Activated gamma-delta T cell (primary cell): Measurements from ENCODE around the gene NEDD4L.

ENCODE experiments used
- DNase-seq: peaks from one replicate; lab custom pipeline; 2025; lab: John Stamatoyannopoulos, UW

Gene NEDD4L

GRCh38 chr18:58316396-58317342, 272.6 kb downstream of the NEDD4L start:
- no peak for DNase-seq

- no peak for DNase-seq
Measured at GRCh38 chr18:58319719-58320118, 275.7 kb downstream of the NEDD4L start.

DNA sequence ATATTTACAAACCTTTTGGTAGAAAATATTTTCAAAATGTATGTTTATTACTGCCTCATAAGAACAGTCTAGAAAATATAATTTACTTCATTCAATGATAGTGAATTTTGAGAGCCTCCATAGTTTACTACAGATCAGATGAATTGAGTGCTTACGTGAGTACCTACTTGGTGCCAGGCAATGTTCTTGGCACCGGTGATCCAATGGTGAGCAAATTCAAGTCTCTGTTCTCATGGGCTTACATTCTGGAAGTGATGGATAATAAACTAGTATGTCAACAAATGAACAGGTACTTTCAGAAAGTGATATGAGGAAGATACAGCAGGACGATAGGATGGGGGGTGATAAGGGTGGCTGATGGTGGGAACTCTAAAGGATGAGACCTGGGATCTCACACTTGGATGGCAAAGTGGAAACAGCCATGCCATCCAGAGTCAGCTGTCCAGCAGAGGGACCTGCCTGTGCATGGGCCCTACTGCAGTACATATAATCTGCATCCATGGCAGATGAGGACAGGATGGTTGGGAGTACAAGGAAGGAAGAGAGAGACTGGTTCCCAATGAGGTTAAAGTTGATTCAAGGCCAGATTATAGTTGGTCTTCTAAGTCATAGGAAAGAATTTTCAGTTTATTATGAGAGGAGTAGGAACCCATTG, 277.0 kb downstream of the NEDD4L start:
- no peak for DNase-seq

GRCh38 chr18:58321986-58322385, 278.0 kb downstream of the NEDD4L start:
- no peak for DNase-seq

DNA sequence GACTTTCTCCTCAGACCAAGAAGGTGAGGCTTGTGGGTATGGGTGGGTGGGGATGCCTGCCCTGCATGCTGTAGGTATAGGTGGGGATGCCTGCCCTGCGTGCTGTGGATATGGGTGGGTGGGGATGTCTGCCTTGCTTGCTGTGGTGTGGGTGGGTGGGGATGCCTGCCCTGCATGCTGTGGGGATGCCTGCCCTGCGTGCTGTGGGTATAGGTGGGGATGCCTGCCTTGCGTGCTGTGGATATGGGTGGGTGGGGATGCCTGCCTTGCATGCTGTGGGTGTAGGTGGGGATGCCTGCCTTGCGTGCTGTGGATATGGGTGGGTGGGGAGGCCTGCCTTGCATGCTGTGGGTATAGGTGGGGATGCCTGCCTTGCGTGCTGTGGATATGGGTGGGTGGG, 278.4 kb downstream of the NEDD4L start:
- no peak for DNase-seq

DNA sequence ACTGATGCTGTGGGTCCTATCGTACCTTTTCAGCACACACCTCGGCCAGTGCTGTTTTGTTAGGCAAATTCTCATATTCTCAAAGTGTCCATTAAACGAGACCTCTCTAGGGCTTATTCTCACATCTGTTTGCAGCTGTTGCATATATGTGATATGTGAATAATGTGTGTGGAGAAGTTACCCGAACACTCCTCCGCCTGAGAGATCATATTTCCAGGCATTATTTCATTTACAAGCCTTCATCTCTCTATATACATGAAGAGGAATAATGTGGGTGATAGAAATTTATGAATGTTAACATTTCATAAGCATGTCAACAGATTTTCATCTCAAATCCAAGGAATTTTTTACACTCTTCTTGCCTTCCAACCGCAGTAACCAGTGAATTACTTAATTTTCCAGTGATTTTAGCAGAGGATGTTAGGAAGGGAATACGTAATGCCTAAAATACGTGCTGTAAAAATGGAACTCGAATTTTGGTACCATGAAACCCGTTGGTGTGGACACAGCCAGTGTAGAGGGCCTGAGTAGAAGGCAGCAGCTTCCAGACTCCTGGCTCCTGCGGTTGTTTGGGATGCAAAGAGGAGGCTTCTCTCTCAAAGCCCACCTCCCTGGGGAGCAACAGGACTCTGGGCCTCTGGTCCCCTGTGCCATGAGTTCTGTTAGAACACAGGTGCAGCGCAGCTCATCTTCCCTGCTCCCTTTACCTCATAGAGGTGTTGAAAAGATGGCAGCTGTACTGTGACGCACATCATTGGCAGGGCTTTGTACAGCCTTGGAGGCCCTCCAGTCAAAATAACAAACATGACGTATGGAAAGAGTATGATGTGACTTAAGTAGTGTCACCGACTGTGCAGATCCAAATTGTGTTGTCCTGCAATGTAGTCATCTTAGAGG, 280.1 kb downstream of the NEDD4L start:
- DNase-seq, result no peak

DNA sequence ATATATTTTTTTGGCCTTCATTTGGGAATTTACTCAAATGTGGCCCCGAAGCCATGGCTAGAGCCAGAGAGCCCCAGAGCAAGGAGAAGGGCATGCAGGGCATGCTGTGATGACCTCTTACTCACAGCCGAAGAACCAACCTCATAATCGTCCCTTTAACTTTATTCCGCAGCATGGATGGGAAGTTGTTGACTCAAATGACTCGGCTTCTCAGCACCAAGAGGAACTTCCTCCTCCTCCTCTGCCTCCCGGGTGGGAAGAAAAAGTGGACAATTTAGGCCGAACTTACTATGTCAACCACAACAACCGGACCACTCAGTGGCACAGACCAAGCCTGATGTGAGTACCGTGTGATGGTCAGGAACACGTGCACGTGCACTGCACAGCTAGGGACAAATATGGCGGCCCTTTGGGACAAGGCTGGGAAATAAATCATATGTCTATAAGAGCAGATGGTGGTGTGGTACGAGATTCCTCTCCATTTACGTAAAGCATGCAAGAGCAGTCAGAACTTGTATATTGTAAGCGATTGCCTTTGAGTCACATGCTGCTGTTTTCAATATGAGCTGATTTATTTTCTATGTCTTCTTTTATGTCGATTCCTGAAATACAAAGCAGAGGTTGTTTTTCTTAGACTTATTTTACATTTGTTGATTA, 280.9 kb downstream of the NEDD4L start:
- DNase-seq, result no peak

GRCh38 chr18:58325494-58325893, 281.5 kb downstream of the NEDD4L start:
- no peak for DNase-seq

GRCh38 chr18:58334061-58334460, 290.0 kb downstream of the NEDD4L start:
- DNase-seq, result no peak

GRCh38 chr18:58335223-58335622, 291.2 kb downstream of the NEDD4L start:
- no peak for DNase-seq

DNA sequence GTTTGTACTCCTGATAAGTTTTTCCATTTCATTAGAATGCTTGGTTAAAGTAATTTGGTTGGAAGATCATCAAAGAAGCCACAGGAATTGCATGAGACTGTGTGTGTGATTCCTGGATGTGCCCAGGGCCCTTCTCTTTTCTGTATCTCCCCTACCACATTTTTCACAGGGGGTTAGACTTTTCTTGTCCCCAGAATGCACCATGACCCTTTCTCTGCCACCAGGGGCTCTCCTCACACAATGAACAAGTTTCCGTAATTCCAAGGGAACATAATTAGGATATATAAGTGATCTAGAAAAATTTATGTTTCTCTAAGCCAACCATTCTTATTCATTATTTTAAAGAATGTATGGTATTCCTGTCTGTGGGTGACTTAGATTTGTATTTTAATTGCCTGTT, 291.8 kb downstream of the NEDD4L start:
- no peak for DNase-seq

DNA sequence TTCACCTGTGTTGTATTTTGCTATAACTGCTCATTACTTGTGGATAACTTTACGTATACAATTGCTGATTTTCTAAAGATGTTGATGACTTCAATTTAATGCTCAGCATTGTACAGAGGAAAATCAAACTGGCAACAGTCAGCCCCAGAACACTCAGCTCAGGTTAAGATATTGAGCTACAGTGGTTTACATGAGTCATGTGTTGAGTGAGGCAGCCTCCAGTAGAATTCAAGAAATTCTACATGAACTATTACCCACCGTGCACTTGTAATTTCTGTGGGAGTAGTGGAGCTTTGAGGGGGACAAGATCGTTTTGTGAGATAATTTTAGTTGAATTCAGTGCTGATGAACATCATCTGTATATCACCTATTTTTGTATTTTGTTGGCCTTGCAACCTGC, 292.6 kb downstream of the NEDD4L start:
- DNase-seq, result no peak

DNA sequence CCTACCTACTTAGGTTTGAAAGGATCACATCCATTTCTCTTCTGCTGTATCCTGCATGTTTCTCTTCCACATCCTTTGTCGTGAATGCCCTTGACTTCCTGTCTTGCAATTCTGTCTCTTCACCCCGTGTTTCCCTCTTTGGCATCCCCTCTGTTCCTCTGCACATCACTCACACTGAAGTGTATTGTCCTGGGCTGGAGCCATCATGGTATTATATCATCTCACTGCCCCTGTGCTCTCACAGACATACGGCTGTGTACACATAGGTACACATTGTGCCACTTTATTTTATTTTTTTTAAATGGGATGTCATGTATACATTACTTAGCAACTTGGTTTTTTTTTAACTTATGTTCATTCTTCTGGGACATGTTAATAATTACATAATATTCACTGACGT, 293.3 kb downstream of the NEDD4L start:
- DNase-seq, result no peak

DNA sequence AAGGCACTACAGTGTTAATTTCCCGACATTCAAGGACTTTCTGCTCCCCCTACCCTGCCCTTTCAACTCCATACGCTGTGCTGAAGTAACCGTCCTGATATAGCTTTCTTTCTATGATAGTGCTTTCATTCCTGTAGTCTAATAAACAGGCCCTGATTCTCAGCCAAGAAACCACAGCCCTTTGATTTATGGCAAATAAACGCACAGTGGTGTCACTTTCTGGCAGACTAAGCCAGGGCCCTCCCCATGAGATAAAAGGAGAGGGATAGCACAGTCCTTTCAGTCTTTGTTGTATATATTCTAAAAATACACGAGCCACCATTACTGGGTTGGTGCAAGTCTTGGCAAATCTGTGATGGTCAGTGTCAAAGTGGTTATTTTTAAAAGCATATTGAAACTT, 293.7 kb downstream of the NEDD4L start:
- no peak for DNase-seq

- no peak for DNase-seq
Measured at GRCh38 chr18:58338141-58338540, 294.1 kb downstream of the NEDD4L start.

- DNase-seq, result no peak
Measured at GRCh38 chr18:58338961-58339592, 295.1 kb downstream of the NEDD4L start.

GRCh38 chr18:58339890-58340289, 295.9 kb downstream of the NEDD4L start:
- DNase-seq, result no peak

GRCh38 chr18:58341916-58342315, 297.9 kb downstream of the NEDD4L start:
- DNase-seq, result no peak

GRCh38 chr18:58344080-58344670, 300.1 kb downstream of the NEDD4L start:
- DNase-seq, result no peak

GRCh38 chr18:58344861-58345463, 300.9 kb downstream of the NEDD4L start:
- no peak for DNase-seq
